Stimulated activated CD4-positive, alpha-beta T cell treated with anti-CD3 and anti-CD28 coated beads, Interleukin-1b, Interleukin-23, amount 100 ng/mL, for 24 hours (primary cell): ENCODE measurements around the gene GSTO1.
"Not testable (repeated sequence)": the region's sequence is repeated elsewhere in the genome, so short reads cannot be mapped to it uniquely, and the experiment has no call there.

ENCODE experiments used
- DNase-seq, 4 experiments: peaks; one replicate each; pipeline ENCODE4 v3.0.0-alpha.2; 2020; ENCODE audit warnings: low read depth in 4 of 4, low spot score in 1 of 4

GSTO1 gene

DNA sequence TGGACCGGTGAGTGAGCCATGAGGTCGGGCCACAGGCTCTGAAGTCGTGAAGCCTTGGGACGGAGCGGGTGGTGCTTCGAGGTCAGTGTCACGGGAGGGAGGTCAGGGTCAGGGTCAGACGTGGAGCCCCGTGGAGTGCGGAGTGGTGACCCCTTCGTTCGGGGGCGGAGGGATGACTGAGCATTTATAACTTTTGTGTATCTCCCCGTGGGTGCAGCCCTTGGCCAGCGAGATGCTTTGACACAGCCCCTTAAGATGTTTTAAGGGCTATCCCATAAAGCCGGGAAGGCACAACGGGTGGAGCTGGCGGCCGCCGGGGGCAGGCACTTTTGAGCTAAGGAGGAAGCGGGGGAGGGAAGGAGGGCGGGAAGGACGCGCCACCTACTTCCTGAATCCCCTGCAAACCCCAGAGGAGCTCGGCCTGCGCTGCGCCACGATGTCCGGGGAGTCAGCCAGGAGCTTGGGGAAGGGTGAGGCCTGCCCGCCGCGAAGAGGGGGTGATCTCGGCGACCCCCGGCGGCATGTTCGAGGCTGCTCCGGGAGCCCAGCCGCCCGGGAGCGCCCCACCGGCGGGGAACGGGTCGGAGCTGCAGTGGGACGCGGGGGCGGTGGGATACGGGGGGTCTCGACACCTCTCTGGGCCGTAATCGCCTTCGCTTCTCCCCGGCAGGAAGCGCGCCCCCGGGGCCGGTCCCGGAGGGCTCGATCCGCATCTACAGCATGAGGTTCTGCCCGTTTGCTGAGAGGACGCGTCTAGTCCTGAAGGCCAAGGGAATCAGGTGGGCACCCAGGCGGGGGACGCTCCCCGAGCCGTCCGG, at the start of gene GSTO1:
Gene GSTO1, plus strand, starts transcription at position 400 of the 818 bp plus-strand sequence. Its CDS starts 37 bp downstream, at position 437.
- peak in 2 of 4 experiments; percentile 37 to 48 for DNase-seq

DNA sequence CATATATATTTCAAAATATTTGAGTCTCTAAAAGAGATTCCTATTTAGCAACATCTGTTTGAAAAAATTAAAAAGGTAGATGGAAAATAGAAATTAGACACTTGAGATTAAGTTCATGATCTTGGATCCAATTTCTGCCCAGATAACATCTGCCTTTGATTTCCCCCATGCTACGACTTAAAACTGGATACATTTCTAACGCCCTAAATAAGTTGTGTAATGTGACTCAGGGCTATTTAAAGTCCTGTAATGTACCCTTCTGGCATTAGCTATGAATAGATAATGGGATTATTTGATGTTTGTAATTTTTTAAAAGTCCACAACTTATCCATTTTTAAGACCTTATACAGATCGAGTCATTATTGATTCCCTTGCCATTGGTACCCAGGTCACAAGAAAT, 46.0 kb upstream of the GSTO1 start:
- no peak for DNase-seq

DNA sequence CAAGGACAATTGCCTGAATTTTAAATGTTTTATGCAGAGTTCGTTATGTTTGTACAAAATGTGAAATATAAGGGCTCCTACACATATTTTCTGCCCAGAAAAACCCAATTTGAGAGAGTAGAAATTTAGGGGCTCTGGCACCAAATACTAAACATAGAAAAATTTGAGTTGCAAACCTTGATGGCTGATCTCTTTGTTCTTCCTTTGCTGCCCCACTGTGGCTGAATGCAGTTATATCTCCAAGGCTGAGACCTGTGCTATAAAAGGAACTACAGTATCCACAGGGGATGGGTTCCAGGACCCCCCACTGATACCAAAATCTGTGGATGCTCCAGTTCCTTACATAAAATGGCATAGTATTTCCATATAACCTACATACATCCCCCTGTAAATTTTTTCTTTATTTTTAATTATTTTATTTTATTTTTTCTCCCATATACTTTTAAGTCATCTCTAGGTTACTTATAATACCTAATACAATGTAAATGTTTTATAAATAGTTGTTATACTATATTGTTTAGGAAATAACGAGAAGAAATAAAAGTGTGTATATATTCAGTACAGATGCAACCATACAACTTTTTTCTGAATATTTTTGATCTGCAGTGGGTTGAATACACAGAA, 45.0 kb upstream of the GSTO1 start:
- peak in 3 of 4 experiments; percentile 6 to 21 (median 7) for DNase-seq

DNA sequence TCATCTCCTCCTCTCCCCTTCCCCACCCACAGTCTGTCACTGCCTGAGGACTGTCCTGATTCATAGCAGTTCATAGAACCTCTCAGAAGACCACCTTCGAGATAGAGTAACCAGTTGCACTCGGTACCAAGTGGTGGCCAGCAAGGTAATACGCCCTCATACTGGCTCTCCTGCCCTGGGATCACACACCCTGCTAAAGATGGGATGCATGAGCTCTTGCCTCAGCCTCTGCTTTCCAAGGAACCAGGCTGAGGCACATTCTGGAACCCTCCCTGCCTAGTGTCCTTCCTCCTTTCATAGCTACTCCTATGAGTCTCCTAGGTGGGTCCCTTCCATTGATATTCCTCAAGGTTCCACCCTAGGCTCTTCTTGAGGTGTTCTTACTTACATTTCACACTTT, 38.1 kb upstream of the GSTO1 start:
- no peak for DNase-seq

DNA sequence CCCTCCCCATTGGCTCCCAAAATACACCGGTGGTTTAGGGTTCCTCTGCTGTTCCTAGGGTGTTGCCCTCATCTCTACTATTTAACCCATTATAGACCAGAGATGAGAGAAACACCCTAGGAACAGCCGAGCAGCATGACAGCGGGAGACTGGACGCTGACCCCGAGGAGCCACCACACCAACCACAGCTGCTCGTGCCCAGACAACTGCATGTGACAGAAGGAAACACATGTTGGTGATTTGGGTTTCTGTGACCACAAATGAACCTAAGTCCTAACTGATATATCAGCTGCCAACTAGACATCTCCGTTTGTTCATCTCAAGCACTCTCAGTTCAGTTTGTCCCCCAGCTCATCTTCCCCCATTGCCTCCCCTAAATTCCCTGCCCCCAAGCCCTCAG, 35.9 kb upstream of the GSTO1 start:
- no peak for DNase-seq

DNA sequence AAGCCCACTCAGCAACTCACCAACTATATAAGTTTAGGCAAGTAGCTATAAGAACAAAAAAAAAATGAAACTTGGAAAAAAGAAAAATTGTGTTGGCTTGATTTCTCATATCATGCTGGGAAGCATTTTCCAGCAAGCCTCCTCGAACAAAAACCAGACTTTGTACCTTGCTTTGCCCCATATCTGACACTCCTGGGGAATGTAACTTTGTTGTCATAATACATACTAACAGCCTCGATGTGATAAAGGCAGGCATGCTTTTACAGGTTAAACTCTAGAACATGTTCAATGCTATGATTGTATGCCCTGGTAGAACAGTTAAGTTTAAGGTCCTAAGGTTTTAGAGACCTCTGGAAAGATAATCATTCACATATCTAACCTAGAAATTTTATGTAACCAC, 34.2 kb upstream of the GSTO1 start:
- DNase-seq: no peak

DNA sequence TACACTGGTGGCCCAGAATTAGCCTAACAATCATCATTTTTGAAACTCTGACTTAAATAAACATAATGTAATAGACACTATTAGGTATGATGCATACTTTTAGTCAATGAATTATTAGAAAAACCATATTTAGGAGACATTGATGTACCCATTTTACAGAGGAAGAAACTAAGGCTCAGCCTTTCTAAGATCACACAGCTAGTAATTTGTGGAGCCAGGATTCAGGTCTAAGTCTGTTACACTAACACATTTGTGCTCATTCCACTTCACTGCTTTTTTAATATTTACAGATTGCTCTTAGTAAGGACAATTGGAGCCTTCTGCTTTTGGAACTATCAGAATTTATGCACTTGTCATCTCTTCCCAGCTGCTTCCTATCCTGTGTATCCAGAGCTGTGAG, 31.4 kb upstream of the GSTO1 start:
- DNase-seq: no peak

DNA sequence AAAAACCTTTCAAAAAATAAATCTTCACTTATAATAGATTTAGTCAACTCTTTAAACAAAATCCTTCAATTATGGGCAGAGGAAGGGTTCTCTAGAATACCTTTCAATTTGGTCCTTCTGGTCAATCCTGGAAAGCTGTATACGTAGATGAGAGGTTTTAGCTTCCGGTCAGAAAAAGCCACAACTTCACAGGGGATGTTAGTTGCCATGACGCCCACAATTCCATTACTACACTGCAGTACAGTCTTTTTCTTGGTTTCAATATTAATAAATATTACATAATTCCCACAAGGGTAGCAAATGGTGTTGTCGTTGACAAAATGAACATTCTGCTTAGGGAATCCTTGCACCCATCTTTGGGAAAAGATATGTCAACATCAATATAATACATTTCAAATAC, 24.2 kb upstream of the GSTO1 start:
- no peak for DNase-seq

DNA sequence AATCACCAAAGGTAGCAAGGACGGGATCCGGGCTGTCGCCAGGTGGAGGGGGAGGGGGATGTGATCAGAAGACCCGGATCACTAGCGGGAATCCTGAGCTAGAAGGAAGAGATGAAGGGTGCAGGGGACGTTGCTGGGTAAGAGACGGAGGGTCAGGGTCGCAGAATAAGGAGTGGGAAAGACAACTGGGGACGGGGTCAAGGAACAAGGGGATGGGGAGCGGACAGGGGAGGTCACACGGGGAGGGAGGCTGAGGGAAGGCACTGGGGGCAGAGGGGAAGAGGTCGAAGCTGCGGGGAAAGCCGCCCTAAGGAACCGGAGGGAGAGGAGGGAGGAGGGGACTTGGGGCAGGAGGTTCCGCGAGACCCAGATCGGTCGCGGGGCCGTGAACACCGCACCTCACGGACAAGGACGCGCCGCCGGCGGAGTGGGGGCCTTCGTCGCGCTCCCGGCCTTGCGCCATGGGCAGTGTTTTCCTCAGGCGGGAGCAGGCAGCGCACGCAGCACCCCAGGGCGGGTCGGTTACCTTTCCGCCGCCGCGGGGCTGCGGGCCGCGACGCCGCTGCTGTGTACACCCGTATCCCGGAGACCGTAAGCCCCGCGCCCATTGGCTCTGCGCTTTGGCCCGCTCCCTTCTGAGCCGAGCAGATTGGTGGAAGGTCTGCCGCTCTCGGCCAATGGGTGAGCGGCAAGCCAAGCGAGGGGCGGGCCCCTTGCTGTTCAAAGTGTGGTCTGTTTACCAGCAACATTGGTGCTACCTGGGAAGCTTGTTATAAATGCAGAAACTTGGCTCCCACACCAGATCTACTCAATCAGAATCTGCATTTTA, 22.7 kb upstream of the GSTO1 start, which contains the start of gene CFAP43:
Gene CFAP43, minus strand, starts transcription at position 581 of the 829 bp plus-strand sequence. Its CDS starts 118 bp downstream, at position 463.
- DNase-seq: peak; percentile 95 to 99 (median 99)

DNA sequence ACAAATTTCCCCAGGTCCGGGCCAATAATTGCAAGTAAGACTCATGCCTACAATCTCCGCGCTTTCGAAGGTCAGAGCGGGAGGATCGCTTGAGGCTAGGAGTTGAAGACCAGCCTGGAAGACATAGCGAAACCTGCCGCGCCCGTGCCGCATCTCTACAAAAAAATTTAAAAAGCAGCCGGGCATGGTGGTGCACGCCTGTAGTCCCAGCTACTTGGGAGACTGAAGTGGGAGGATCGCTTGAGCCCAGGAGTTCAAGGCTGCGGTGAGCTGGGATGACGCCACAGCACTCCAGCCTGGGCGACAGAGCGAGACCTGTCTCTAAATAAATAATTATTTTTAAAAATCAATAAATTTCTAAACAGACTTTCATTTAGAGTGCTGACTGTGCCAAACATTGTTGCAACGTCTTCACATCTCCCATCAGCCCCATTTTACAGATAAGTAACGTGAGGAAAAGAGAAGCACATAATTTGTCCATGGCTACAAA, 22.0 kb upstream of the GSTO1 start:
- no peak for DNase-seq

DNA sequence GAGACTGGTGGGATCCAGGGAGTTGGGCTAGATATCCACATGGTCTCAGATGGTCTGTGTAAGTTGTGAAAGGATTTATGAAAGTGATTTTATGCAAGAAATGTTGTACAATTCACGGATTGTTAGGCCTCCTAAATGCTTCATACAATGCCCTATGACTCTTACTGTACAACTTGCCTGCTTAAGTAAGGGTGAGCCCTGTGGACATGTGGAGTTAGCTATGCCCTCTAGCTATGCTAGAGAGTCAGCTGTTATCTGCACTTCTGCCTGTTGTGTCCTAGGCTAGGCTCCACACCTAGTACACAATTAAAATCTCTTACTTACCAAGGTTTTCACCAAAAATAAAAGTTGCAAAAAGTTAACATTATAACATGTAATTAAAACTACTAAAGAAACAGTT, 20.9 kb upstream of the GSTO1 start:
- no peak for DNase-seq

DNA sequence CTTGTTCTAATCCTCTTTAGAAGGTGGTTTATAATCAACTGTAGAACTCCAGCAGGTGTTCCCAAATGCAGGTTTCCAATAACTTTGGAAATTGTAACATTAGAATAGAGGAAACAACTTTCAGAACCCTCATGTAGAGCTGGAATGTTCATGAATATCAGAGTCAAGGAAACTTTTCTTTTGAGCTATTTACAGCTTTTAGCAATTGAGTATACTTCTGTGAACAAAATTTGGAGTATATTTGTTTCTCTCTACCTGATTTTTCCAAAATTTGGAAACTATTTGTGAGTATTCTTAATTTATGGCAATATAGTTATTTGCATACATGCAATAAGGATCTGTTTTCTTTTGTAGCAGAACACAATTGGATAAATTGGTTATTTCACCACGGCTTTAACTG, 19.8 kb upstream of the GSTO1 start:
- no peak for DNase-seq

DNA sequence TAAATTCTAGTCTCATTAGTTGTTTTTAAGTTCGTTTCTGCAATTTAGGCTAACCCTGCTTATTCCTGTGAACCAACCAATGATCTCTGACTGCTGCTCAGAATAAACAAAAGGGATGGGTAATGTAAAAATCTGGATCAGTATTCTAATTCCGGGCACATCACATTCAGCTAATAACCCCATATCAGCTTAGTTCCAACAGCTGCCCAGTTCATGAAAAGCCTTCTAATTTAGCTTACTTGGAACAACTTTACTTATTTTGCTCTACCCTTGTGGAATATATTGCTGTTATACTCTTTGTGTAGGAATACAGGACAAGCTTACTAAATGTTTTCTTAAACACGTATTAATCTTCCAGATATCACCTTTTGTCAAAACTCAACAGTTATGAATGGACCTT, 18.9 kb upstream of the GSTO1 start:
- no peak for DNase-seq

DNA sequence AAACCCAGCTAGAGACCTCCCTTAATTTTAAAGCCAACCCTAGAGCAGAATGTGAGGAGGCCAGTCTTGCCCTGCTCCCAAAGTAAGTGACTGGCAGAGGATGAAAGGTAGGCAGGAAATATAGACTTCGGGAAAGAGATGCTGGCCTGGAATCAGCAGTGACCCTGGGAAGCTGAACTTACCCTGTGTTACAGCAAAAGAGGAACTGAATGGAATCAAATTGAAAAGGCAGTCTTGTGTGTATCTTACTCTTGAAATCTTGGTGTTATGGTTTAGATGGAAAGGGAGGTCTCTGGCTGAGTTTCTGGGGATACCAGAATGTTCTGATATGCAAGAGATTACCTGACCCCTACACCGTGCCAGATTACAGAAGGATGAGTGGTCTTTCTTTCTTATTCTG, 14.6 kb upstream of the GSTO1 start:
- no peak for DNase-seq

DNA sequence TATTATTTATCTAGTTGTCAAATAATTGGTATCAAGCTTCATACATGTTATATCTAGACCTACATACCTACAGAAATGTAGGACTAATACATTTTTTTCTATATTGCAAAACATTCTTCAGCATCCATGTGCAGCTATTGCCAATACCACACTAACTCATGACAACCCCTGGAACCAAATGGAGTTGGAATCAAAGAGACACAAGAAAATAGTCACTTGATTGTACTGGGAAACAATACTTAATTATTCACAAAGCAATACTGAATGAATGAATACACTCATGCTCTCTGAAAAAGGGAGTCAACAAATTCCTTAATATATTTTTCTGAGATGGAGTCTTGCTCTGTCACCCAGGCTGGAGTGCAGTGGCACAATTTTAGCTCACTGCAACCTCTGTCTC, 12.1 kb upstream of the GSTO1 start:
- DNase-seq: no peak

DNA sequence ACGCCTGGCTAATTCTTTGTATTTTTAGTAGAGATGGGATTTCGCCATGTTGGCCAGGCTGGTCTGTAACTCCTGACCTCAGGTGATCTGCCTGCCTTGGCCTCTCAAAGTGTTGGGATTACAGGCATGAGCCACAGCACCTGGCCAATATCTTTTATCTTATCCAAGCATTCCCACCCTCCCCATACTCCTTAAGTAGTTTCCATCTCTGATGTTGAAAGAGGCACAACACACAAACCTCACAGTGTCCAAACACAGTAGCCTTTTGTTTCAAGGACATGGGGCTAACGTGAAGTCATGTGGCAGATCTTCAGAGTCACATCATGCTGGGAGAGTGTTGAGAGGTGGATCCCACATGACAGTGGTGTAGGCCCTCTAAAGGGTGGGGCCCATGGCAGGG, 11.7 kb upstream of the GSTO1 start:
- not testable (repeated sequence) for DNase-seq

DNA sequence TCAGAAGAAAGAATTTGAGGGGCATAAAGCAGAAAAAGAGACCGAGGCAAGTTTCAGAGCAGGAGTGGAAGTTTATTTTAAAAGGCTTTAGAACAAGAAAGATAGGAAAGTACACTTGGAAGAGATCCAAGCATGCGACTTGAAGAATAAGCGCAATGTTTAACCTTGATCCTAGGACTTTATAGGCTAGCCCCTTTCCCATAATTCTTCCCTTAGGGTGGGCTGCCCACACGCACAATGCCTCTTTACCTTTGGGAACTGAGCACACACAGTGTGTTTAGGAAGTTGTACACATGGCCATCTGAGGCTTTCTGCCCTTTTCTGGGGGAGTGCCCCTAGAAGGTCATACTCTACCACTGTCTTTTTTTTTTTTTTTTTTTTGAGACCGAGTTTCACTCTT, 11.2 kb upstream of the GSTO1 start:
- no peak for DNase-seq

DNA sequence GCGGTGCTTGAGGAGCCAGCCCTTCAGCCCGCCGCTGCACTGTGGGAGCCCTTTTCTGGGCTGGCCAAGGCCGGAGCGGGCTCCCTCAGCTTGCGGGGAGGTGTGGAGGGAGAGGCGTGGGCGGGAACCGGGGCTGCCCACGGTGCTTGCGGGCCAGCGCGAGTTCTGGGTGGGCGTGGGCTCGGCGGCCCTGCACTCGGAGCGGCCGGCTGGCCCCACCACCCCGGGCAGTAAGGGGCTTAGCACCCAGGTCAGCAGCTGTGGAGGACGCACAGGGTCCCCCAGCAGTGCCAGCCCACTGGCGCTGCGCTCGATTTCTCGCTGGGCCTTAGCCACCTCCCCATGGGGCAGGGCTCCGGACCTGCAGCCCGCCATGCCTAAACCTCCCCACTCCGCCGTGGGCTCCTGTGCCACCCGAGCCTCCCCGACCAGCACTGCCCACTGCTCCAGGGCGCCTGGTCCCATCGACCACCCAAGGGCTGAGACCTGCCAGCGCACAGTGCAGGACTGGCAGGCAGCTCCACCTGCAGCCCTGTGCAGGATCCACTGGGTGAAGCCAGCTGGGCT, 9.5 kb upstream of the GSTO1 start:
- no peak for DNase-seq

DNA sequence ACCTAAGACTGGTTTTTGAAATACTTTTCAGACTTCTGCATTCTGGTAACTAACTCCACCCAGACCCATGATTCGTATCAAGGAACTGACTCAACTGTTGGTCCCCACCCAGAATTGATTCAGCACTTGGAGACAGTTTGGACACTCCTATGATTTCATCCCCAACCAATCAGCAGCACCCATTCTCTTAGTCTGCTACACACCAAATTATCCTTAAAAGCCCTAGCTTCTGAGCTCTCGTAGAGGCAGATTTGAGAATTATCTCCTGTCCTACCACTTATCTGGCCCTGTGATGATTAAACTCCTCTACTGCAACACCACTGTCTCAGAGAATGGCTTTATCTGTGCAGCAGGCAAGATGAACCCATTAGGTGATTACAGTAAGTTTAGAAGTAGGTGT, 7.7 kb upstream of the GSTO1 start:
- DNase-seq: no peak

DNA sequence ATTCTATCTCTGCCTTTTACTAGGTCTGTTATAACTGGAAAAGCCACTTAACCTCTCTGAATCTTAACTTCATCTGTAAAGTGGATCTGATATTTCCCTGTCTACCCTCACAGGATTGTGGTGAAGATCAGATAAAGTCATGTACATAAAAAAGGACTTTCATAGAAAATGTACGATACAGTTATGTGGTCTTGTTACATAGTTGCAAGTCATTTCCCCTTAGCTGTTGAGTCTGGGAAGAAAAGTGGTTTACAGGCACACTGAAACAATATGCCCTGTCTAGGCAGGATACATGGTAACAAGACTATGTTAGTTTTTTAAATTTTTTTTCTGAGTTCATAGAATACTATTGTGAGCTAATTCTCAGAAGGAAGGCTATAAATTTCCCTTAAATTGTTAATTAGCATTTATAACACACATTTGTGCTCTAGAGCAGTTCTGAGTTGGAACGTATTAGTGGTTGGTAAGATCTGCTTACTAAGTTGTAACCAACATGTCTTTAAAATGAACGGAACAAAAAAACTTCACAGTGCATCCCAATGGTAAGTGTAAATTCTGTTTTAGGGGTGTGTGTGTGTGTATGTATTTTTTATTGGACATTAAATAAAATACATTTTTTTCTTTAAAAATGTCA, 7.1 kb upstream of the GSTO1 start:
- DNase-seq: no peak

DNA sequence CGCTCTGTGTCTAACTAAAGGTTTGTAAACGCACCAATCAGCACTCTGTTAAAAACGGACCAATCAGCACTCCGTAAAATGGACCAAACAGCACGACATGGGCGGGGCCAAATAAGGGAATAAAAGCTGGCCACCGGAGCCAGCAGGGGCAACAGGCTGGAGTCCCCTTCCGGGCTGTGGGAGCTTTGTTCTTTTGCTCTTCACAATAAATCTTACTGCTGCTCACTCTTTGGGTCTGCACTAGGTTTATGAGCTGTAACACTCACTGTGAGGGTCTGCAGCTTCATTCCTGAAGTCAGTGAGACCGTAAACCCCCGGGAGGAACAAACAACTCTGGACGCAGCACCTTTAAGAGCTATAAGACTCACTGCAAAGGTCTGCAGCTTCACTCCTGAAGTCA, 5.8 kb upstream of the GSTO1 start:
- not testable (repeated sequence) for DNase-seq
